SK-N-SH treated with all-trans-retinoic acid at 6 μM for 48 hours (cell line): ENCODE data around the gene ATP6V0E2.

Experiments
- ATAC-seq: fragments of 200-7000 bp; cut with Tn5 transposase; 3 replicates; pipeline ENCODE4 v1.9.1; 2020; ENCODE audit warnings: mild to moderate bottlenecking, moderate library complexity
- ARNTL ChIP-seq: fragments of 450-650 bp; formaldehyde crosslinking; IDR thresholded peaks from 2 replicates; pipeline ENCODE4 v1.5.0; 2020; ENCODE audit warnings: low read depth, mild to moderate bottlenecking, moderate library complexity, borderline replicate concordance
- BACH2 ChIP-seq: fragments of 250-450 bp; sonication (Bioruptor Pico); IDR thresholded peaks from 2 replicates; pipeline ENCODE4 v1.9.0; 2021; ENCODE audit warnings: mild to moderate bottlenecking, borderline replicate concordance
- CSDC2 ChIP-seq: fragments of 250-450 bp; sonication (Bioruptor Pico); IDR thresholded peaks from 2 replicates; pipeline ENCODE4 v1.5.0; 2020; ENCODE audit warnings: mild to moderate bottlenecking, moderate library complexity
- ESRRG ChIP-seq: fragments of 250-450 bp; sonication (Bioruptor Pico); IDR thresholded peaks from 2 replicates; pipeline ENCODE4 v1.6.1; 2021; ENCODE audit warnings: mild to moderate bottlenecking
- GLIS3 ChIP-seq: fragments of 250-450 bp; sonication (Bioruptor Pico); IDR thresholded peaks from 2 replicates; pipeline ENCODE4 v1.5.0; 2020; ENCODE audit warnings: mild to moderate bottlenecking, moderate library complexity
- OSR1 ChIP-seq: fragments of 250-450 bp; sonication (Bioruptor Pico); IDR thresholded peaks from 2 replicates; pipeline ENCODE4 v1.8.0; 2022; ENCODE audit warnings: moderate library complexity, mild to moderate bottlenecking, inconsistent platforms
- PPARA ChIP-seq: fragments of 250-450 bp; sonication (Bioruptor Pico); IDR thresholded peaks from 2 replicates; pipeline ENCODE4 v1.5.0; 2020; ENCODE audit warnings: mild to moderate bottlenecking, borderline replicate concordance
- SNAI2 ChIP-seq: fragments of 250-450 bp; sonication (Bioruptor Pico); IDR thresholded peaks from 2 replicates; pipeline ENCODE4 v1.5.0; 2020; ENCODE audit warnings: mild to moderate bottlenecking, moderate library complexity
- TOX ChIP-seq: fragments of 250-450 bp; sonication (Bioruptor Pico); IDR thresholded peaks from 2 replicates; pipeline ENCODE4 v1.8.0; 2021; ENCODE audit warnings: mild to moderate bottlenecking, moderate library complexity, borderline replicate concordance
- ZC3H10 ChIP-seq: fragments of 250-450 bp; sonication (Bioruptor Pico); IDR thresholded peaks from 2 replicates; pipeline ENCODE4 v1.5.1; 2021; ENCODE audit warnings: mild to moderate bottlenecking, moderate library complexity
- ZFP3 ChIP-seq: fragments of 250-450 bp; sonication (Bioruptor Pico); IDR thresholded peaks from 2 replicates; pipeline ENCODE4 v1.5.0; 2020; ENCODE audit warnings: mild to moderate bottlenecking, moderate library complexity
- ZFP30 ChIP-seq: fragments of 450-650 bp; formaldehyde crosslinking; IDR thresholded peaks from 2 replicates; pipeline ENCODE4 v1.5.0; 2022; ENCODE audit warnings: mild to moderate bottlenecking, moderate library complexity
- ZNF565 ChIP-seq: fragments of 450-650 bp; formaldehyde crosslinking; conservative IDR thresholded peaks from 2 replicates; pipeline ENCODE4 v1.5.0; 2020; ENCODE audit warnings: low read depth, mild to moderate bottlenecking, moderate library complexity
- ZNF70 ChIP-seq: fragments of 450-650 bp; formaldehyde crosslinking; IDR thresholded peaks from 2 replicates; pipeline ENCODE4 v1.5.0; 2020; ENCODE audit warnings: mild to moderate bottlenecking, moderate library complexity
- ZNF8 ChIP-seq: fragments of 450-650 bp; formaldehyde crosslinking; IDR thresholded peaks from 2 replicates; pipeline ENCODE4 v1.5.0; 2020; ENCODE audit warnings: mild to moderate bottlenecking, moderate library complexity
- TF ChIP-seq, protein P1 (sequence below): fragments of 250-450 bp; sonication (Bioruptor Pico); IDR thresholded peaks from 2 replicates; pipeline ENCODE4 v1.5.0; 2020; ENCODE audit warnings: mild to moderate bottlenecking, moderate library complexity
- TF ChIP-seq, protein P2 (sequence below): fragments of 250-450 bp; sonication (Bioruptor Pico); IDR thresholded peaks from 2 replicates; pipeline ENCODE4 v1.5.1; 2021; ENCODE audit warnings: mild to moderate bottlenecking, moderate library complexity
- TF ChIP-seq, protein P3 (sequence below): fragments of 250-450 bp; sonication (Bioruptor Pico); IDR thresholded peaks from 2 replicates; pipeline ENCODE4 v1.8.0; 2020; ENCODE audit warnings: mild to moderate bottlenecking, moderate library complexity, borderline replicate concordance
- TF ChIP-seq, protein P4 (sequence below): fragments of 250-450 bp; sonication (Bioruptor Pico); IDR thresholded peaks from 2 replicates; pipeline ENCODE4 v1.8.0; 2021; ENCODE audit warnings: low read depth, mild to moderate bottlenecking, moderate library complexity, borderline replicate concordance
- TF ChIP-seq, protein P5 (sequence below): fragments of 250-450 bp; sonication (Bioruptor Pico); IDR thresholded peaks from 2 replicates; pipeline ENCODE4 v1.5.1; 2020; ENCODE audit warnings: low read depth, mild to moderate bottlenecking, moderate library complexity

ATP6V0E2 gene

DNA sequence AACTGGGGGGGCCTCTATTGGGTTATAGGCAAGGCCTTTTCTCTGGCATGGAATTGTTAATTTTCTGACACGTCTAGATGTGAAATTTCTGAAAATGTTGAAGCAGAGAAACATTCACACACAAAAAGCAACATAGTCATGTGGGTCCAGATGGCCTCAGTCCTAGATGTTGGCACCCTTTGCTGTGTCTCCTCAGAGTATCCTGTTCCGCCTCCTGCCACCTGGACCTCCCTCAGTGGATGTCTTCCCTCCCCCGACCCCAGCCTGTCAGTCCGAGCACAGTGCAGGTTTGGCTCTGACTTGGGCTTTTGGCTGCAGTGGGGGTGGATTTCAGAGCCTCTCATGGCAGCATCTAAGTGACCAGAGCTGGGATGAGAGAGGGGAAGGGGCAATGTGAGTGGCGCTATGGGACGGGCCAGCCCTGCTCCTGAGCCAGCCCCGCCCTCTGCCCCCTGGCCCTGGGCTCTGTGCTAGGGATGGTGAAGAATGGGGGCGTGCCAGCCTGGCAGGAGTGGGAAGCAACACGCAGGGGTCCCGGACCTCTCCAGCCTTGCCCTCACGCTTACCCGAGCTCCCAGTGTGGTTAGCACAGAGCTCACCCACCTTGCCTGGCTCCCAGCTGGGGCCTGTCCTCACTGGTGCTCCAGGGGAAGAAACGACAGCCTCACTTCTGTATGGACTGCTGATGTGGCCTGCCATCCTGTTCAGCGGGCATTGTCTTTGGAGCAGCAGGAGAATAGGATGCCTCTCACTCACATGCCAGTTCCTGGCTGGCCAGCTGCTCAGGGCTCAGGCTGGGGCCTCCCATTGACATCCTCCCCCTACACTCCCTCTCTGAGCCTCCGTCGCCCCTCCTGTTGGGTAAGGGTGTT lies 6.2 kb downstream of the ATP6V0E2 start:
- ATAC-seq: no peak
- TF ChIP-seq, protein P1, sequence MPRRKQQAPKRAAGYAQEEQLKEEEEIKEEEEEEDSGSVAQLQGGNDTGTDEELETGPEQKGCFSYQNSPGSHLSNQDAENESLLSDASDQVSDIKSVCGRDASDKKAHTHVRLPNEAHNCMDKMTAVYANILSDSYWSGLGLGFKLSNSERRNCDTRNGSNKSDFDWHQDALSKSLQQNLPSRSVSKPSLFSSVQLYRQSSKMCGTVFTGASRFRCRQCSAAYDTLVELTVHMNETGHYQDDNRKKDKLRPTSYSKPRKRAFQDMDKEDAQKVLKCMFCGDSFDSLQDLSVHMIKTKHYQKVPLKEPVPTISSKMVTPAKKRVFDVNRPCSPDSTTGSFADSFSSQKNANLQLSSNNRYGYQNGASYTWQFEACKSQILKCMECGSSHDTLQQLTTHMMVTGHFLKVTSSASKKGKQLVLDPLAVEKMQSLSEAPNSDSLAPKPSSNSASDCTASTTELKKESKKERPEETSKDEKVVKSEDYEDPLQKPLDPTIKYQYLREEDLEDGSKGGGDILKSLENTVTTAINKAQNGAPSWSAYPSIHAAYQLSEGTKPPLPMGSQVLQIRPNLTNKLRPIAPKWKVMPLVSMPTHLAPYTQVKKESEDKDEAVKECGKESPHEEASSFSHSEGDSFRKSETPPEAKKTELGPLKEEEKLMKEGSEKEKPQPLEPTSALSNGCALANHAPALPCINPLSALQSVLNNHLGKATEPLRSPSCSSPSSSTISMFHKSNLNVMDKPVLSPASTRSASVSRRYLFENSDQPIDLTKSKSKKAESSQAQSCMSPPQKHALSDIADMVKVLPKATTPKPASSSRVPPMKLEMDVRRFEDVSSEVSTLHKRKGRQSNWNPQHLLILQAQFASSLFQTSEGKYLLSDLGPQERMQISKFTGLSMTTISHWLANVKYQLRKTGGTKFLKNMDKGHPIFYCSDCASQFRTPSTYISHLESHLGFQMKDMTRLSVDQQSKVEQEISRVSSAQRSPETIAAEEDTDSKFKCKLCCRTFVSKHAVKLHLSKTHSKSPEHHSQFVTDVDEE (CRISPR knock-in tag): no peak
- TF ChIP-seq, protein P2, sequence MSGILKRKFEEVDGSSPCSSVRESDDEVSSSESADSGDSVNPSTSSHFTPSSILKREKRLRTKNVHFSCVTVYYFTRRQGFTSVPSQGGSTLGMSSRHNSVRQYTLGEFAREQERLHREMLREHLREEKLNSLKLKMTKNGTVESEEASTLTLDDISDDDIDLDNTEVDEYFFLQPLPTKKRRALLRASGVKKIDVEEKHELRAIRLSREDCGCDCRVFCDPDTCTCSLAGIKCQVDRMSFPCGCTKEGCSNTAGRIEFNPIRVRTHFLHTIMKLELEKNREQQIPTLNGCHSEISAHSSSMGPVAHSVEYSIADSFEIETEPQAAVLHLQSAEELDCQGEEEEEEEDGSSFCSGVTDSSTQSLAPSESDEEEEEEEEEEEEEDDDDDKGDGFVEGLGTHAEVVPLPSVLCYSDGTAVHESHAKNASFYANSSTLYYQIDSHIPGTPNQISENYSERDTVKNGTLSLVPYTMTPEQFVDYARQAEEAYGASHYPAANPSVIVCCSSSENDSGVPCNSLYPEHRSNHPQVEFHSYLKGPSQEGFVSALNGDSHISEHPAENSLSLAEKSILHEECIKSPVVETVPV: no peak
- TF ChIP-seq BACH2 (CRISPR knock-in tag) (no peak), ZNF8 (CRISPR knock-in tag) (no peak), GLIS3 (CRISPR knock-in tag) (no peak), CSDC2 (CRISPR knock-in tag) (no peak), ZC3H10 (CRISPR knock-in tag) (no peak), ARNTL (CRISPR knock-in tag) (no peak)
- TF ChIP-seq, protein P3, sequence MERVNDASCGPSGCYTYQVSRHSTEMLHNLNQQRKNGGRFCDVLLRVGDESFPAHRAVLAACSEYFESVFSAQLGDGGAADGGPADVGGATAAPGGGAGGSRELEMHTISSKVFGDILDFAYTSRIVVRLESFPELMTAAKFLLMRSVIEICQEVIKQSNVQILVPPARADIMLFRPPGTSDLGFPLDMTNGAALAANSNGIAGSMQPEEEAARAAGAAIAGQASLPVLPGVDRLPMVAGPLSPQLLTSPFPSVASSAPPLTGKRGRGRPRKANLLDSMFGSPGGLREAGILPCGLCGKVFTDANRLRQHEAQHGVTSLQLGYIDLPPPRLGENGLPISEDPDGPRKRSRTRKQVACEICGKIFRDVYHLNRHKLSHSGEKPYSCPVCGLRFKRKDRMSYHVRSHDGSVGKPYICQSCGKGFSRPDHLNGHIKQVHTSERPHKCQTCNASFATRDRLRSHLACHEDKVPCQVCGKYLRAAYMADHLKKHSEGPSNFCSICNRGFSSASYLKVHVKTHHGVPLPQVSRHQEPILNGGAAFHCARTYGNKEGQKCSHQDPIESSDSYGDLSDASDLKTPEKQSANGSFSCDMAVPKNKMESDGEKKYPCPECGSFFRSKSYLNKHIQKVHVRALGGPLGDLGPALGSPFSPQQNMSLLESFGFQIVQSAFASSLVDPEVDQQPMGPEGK (CRISPR knock-in tag): no peak
- TF ChIP-seq, protein P4, sequence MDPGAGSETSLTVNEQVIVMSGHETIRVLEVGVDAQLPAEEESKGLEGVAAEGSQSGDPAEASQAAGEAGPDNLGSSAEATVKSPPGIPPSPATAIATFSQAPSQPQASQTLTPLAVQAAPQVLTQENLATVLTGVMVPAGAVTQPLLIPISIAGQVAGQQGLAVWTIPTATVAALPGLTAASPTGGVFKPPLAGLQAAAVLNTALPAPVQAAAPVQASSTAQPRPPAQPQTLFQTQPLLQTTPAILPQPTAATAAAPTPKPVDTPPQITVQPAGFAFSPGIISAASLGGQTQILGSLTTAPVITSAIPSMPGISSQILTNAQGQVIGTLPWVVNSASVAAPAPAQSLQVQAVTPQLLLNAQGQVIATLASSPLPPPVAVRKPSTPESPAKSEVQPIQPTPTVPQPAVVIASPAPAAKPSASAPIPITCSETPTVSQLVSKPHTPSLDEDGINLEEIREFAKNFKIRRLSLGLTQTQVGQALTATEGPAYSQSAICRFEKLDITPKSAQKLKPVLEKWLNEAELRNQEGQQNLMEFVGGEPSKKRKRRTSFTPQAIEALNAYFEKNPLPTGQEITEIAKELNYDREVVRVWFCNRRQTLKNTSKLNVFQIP (CRISPR knock-in tag): no peak

DNA sequence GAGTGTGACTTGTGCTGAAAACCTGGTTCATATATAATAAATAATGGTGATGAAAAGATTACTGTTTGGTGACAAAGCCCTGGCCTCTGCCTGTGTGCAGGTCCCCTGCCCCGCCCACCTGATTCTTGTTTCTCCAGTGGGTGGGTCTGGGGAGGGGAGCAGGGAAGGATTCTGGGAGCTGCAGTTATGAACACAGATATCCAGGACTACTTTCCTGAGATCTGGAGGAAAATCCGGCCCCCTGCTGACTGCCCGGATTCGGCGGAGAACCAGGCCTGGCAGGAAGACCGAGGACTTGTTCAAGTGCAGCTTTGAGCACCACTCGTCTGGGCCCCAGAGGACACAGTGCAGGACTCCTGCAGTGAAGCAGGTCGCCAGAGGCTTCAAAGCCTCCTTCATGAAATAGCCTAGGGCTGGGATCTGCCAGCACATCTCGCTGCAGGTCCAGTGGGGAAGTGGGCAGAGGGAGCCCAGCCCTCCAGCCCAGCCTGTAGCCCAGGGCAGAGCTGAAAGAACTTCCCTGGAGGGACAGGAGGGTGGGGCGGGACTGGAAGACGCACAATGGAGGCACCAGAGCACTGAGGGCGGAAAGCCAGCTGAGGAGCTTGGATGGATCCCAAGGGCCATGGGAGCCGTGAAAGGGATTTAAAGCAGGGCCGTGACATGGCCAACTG lies 7.0 kb downstream of the ATP6V0E2 start:
- no peak for ATAC-seq
- TF ChIP-seq, protein P4 (CRISPR knock-in tag): no peak
- TF ChIP-seq ZNF70 (CRISPR knock-in tag): no peak
- TF ChIP-seq ZNF565: no peak
- TF ChIP-seq, protein P5, sequence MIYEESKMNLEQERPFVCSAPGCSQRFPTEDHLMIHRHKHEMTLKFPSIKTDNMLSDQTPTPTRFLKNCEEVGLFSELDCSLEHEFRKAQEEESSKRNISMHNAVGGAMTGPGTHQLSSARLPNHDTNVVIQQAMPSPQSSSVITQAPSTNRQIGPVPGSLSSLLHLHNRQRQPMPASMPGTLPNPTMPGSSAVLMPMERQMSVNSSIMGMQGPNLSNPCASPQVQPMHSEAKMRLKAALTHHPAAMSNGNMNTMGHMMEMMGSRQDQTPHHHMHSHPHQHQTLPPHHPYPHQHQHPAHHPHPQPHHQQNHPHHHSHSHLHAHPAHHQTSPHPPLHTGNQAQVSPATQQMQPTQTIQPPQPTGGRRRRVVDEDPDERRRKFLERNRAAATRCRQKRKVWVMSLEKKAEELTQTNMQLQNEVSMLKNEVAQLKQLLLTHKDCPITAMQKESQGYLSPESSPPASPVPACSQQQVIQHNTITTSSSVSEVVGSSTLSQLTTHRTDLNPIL (CRISPR knock-in tag): no peak
- TF ChIP-seq SNAI2: no peak
- no peak for TF ChIP-seq OSR1 (CRISPR knock-in tag)
- no peak for TF ChIP-seq CSDC2 (CRISPR knock-in tag)
- no peak for TF ChIP-seq ZFP30
- TF ChIP-seq PPARA (CRISPR knock-in tag): no peak
- TF ChIP-seq, protein P1 (CRISPR knock-in tag): no peak
- TF ChIP-seq ZFP3 (CRISPR knock-in tag): no peak
- TF ChIP-seq, protein P3 (CRISPR knock-in tag): no peak
- no peak for TF ChIP-seq ESRRG (CRISPR knock-in tag)
- TF ChIP-seq TOX: no peak
- TF ChIP-seq ARNTL (CRISPR knock-in tag): no peak
